Cortex of kidney (tissue), 1 donor: ENCODE data around the gene ITGBL1.

ENCODE experiments used
- DNase-seq: peaks from one replicate; lab custom pipeline; 2025; lab: John Stamatoyannopoulos, UW

The ITGBL1 gene

DNA sequence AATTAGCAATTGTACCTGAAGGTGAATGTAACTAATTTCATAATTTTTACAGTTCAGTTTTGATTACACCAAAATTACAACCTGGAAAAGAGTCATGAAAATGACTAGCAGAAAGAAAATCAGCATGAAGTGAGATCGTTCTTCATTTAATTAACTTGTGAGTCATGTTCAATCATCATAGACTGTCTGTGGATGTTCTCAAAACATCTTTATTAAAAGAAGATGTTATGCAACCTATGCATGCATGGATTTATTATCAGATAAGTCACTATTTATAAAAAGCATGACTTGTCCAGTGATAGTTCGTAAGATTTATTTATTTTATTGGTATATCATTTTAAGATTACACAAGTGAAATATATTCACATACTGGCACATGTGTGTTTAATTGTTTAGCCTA, 245.9 kb downstream of the ITGBL1 start:
- DNase-seq, result no peak

DNA sequence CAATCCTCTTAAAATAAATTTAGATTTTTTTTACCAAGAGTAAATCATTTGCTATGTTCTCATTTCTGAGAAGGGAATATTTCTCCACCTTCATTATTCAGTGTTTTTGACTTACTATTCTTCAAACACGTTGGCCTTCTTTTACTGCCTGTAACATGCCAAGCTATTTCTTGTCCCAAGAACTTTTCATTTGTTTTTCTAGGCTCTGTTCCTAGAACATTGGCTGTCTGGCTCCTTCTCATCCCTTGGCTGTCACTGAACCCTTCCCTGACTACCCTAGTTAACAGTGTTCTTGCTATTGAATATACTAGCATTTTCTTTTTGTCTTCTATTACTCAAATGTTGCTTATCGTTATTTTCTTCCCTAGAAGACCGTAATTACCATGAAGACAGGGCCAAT, 248.1 kb downstream of the ITGBL1 start:
- no peak for DNase-seq

DNA sequence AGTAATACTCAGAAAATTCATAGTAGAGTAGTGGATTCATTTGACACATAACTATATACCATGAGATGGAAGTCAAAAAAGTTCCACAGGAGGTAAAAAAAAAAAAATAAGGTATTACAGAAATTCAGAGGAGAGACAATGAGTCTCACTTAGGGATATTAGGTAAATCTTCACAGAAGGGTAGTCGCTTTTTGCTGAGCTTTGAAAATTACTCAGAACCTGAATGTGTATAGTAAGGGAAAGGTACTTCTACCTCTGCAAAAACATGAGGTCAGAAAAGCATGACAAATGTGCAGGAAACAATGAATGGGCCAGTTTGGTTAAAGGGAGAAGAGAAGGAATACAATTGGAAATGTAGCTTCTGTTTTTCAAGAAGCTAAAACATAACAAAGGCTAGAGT, 250.6 kb downstream of the ITGBL1 start:
- no peak for DNase-seq

DNA sequence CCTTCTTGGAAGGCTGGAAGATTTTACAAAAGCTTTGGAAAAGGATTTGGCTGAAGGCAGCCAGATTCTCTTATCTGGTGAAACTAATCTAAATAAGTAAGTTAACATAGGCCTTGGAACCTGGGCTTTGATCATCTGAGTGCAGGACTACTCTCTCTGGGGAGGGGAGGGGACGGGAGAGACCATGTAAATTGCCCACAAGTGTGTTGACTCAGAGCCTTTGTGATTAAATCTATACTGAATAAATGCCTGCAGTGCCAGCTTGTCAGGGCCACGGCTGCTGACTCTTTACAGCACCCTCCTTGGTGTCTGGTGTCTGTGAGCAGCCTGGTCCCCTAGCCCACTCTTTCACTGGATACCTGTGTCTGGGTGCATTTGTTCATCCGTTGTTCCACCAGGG, 251.4 kb downstream of the ITGBL1 start:
- no peak for DNase-seq

DNA sequence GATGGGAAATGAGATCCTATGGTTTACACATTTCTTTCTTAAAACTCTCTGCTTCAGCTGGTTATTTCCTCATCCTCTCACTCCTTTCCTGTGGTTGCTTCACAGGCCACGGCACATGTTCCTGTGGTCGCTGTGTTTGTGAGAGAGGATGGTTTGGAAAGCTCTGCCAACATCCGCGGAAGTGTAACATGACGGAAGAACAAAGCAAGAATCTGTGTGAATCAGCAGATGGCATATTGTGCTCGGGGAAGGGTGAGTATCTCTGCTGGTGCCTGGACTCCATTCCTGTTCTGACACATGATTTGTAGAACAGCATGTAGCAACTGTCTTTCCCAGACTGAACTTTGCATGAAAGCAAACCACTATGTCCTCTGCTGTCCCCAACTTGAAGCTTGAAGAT, 254.2 kb downstream of the ITGBL1 start:
- DNase-seq, result no peak

DNA sequence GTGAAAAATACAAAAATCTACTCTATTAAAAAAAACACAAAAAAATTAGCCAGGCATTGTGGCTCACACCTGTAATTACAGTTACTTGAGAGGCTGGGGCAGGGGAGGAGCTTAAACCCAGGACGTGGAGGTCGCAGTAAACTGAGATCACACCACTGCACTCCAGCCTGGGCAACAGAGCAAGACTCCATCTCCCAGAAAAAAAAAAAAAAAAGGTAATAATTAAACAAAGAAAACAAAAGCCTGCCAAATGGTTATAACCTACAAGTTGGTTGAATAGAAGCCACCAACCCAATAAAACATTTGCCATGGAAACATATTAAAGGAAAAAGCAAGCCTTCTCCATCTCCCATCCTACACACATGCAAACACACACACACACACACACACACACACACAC, 255.2 kb downstream of the ITGBL1 start:
- DNase-seq, result no peak

DNA sequence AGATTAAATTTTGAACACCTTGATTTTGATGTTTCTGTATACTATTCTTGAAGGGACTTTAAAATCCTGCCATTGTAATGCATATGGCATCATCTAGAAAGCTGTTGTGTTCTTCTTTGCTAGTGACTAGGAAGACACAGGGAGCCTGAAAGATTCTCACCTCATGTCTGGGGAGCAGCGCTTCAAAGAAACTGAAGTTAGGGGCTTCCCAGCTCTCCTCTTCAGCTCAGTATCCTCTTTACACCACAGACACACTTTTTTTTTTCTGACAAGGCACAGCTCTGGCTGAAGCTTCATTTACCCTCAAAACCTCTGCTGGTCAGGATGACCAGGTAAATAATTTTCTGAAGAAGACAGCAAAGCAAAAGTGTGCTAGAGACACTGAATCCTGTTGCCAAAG, 255.6 kb downstream of the ITGBL1 start:
- DNase-seq, result no peak

DNA sequence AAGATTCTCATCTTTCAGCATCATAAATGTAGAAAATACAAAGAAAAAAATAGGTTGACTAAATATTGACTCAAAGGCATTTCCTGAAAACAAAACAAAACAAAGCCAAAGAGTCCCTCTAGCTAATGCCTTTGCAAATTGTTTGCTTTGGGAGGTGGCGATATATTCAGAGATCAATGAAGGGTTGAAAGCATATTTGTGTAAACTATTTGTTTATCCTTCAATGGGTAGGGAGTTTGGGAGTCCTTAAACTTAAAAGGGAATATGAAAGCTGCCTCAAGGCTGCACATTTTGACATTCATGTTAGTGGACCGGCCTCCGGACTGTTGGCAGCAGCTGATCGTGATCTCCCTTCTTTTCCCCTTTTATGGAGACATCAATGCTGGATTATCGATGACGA, 257.5 kb downstream of the ITGBL1 start:
- no peak for DNase-seq

DNA sequence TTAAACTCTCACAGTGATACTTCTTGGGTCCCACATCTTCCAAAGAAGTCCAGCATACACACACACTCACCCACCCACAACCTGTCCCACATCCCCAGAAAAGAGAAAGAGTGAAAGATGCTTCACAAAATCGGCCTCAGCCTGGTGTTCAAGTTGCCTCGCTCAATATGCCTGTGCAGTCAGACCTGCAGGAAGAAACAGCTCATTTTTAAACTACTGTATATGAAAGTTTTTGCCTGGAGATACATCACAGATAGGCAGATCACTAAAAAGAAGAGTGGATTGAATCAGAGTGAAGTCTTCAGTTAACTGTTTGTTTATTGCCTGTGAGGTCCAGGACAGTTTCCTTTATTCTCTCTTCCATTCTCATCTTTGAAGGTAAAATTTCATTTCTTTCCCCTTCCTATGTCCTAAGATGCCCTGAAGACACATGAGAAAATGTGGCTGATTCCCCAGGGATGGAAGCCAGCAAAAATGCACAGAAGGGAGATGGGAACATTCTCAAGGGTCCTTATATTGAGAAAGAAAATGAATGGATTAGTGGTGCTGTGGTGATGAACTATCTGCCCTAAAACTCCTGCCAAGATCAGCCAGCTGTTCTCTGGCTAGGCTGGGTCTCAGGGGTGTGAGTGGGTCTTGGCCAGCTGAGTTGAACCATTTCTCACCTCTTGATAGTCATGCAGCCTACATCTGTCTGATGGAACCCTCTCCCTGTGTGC, 259.0 kb downstream of the ITGBL1 start:
- no peak for DNase-seq

DNA sequence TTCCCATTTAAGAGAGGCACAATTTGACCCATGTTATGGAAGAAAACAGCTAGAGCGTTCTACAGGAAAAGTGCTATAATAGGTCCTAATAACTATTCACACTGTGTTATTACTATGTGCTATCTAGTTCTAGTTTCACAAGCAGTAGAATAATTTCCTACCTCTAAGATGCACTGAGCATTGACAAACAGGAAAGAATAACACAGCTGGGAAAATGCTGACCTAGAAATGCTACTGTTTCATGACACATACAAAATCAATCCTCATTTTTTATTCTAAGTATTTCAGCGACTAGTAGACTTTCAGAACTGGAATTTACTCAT, 259.5 kb downstream of the ITGBL1 start:
- no peak for DNase-seq

DNA sequence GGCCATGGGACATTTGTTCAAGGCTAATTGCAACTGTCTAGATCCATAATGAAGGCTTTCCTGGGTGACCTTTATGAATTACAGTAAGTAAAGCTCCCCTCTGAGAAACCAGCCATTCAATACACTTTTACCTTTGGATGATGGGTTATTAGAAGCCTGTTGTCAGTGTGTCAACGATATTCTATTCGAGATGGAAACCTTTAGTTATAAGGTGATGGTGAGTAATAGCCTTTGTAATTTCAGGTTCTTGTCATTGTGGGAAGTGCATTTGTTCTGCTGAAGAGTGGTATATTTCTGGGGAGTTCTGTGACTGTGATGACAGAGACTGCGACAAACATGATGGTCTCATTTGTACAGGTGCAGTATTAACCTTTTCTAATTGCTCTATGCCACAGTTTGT, 261.7 kb downstream of the ITGBL1 start:
- DNase-seq, result no peak

DNA sequence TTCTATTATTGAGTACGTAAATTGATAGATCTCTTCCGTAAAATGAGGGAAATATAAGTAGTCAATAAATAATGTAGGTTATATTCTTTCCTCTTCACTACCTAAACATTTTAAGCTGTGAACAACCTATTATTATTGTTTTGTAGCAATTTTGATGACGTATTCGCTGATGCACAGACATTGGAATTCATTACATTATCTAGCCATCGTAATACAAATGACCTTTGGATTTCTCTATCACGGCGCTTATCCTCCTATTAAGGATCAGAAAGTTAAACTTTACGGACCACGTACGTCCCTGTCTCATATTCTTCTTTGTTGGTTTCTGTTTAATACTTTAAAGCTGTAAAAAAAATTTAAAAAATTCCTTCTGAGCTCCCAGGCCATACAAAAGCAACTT, 264.9 kb downstream of the ITGBL1 start:
- no peak for DNase-seq

DNA sequence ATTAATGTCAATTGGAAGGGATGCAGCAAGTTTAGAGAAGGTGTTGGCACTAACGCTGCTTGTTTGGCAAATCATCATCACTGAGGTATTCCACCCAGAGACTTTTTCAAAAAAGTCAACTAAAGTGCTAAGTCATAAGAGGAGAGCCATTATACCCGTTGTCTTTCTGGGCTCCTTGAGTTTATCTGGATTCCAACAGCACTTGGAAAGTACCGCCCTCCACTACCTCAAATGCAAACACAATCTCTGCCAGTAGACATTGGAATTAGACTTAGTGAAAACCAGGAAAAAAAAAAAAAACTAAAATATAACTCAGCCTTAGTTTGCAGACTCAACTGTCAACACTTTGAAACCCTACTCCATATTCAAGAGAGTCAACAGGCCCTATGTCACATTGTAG, 266.0 kb downstream of the ITGBL1 start:
- DNase-seq, result no peak

DNA sequence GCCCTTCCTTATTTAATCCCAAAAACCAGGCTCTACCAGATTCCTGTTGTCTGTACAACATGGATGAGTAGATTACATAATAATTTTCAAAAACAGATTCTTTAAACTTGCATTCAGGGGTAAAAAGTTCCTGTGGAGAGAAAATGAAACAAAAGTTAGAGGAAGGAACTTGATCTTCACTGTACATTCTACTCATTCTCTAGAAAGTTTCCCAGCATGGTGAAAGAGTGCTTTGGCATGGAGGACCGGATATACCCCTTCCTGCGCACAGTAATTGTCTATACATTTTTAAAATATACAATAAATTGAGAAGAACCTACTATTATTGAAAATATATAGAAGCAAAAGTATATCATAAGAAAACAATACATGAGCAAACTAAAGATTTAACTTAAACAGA, 274.2 kb downstream of the ITGBL1 start:
- no peak for DNase-seq

DNA sequence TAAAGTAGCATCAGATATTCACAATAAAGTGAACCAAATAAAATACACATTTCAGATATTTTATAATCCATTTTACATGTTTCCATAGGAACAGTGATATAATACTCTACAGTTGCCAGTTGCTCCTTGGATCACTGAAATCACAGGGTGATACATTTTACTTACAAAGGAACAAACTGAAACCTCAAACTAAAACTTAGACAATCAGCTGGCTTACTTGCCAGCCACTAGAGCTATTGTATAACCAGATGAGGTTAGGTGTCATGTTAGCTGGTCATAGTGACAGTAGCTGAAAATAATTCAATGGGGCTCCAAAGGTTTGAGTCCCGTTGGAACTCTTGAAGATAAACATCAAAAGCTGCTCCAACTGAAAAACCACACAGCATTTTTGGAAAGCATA, 274.6 kb downstream of the ITGBL1 start:
- no peak for DNase-seq

DNA sequence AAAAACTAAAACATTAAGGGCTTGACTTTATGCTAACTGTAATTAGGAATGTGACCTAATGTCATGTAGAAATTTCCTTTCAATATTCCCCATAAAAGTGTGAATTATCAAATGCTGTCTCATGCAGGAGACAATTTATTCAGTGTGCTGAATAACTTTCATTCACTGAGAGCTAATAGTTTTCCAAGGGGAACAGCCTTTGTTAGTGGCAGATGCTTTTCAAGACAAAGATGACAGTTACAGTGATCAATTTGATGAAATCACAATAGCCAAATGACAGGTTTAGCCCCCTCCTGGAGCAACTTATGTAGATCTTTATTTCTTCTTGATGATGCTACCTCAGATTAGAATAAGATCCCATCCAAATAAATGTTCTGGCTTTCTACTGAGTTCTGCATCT, 275.5 kb downstream of the ITGBL1 start:
- DNase-seq, result no peak

DNA sequence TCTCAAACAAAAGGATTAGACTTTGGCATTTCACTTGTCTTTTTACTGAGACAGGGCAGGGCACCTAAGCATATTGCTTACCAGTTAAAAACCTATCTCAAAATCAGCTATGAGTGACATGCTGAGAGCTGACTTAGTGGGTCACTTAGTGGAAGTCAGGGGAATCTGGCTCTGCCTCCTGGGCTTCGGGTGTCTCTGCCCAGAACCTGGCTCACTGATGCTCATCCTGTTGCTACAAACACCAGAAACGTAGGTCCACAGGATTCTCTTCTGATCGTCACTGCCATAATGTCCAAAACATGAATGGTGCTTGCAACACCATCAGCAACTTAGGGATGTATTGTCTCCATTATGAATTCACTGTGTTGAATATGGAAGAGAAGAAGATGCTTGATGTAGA, 276.1 kb downstream of the ITGBL1 start:
- no peak for DNase-seq

DNA sequence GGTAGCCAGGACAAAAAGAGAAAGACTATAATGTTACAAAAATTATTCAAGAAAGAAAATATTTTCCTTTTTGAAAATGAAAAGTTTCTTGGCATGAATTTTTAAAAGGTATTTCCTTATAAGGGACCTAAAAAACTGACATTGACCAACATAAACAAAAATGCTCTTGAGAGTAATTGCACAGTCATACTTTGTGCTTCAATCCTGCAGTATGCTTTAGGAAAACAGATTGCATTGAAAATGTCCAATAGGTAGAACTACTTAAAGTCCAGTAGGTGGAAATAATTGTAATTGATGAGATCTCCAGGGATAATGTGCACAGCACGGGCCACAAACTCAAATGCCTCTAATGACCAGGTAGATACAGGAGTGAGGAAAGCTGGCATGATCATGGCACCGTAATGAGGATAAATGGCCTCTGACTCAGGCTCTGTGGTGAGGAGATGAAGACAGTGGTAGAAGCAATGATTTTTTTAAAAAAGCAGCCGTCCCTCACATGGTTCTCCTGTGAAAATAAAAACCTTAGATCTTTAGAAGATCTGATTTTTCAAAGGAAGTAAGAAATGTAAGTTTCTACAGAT, 278.0 kb downstream of the ITGBL1 start:
- no peak for DNase-seq

DNA sequence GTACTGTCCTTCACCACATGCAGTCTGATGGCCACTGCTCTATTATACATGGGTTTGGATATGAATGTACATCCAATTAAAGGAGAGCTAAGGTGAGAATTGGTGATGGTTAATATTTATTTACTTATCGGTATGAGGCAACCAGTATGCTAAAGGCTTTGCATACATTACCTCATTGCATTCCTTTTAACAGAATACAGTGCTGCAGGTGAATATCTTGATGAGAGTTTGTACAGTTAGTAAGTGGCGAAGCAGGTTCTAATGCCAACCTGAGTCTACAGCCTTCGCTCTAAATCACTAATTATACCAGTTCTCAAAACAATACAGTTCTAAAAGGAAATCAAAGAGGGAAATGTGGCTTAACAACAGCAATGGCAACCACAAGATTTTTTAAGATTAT, 284.1 kb downstream of the ITGBL1 start:
- no peak for DNase-seq

DNA sequence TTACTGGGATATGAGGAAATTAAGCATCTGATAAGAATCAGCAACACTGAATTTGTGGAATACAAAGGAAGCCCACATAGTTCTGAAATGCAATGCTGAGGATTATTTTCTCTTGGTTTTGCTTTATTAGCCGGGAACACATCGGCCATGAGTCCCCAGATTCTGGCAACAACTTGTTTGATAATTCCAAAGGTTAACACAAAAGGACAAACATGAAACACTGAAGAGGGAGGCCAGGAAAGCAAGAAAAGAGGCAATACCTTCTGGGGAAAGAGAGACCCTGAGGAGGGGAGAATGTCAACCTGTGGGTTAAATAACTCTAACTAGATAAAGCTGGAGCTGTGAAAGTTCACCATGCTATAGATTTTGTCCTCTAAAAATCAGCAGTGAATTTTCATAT, 285.9 kb downstream of the ITGBL1 start:
- no peak for DNase-seq

DNA sequence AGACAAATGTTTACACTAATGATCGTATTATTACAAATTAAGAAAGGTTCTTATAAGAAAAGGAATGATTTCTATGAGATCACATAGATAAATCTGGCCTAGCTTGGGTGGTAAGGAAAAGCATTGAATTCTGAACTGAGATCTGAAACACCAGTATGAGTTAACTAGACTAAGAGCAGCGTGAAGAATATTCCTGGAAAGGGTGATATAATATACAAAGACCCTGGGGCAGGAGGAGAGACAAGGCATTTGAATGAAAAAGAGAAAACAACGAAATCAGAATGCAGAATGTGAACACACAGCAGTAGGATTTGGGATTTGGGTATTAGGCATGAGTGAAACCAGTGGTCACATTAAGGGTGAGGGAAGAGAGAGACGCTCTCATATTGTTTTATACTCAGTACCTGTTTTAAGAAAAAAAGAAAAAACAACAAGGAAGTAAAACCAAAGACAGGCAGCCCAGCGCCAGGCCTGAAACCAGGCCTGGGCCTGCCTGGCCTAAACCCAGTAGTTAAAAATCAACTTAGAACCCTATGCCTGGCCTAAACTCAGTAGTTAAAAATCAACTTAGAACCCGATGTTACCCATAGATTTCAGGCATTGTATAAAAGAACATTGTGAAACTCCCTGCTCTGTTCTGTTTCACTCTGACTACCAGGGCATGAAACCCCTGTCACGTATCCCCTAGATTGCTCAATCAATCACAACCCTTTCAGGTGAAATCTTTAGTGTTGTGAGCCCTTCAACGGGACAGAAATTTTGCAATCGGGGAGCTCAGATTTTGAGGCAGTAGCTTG, 287.1 kb downstream of the ITGBL1 start:
- DNase-seq, result no peak

DNA sequence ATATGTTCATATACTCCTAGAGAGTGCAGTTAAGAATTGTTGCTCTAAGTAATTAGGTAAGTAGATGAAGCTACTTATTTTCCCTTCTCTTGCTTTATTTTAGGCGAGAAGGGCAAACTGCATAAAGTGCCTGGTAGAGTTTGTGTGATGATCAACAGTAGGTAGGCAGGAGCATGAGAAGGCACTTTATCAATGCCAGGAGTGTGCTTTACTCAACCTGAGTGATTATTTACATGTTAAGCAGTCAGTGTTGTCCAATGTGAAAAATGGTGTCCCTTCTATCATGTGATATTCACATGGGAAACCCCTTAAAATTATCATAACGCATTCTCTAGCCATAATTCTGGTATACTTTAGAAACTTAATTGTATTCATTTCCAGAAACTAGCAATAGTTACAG, 294.0 kb downstream of the ITGBL1 start:
- DNase-seq, result no peak

DNA sequence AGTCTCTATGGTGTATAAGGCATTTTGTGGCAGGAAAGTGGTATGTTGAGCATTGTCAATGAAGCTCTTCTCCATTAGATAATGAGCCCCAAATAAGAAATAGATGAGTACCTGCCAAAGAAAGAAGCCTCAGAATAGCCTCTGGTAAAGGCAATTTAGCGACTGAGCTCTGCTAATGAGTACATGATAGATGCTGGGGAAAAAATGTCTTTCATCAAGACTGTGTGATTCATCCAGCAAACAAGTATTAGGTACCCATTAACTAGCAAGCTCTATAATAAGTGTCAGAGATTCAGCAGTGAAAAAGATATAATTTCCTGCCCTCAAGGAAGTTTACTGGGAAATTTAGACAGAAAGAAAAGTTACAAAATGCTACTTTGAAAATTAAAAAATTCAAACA, 294.6 kb downstream of the ITGBL1 start:
- DNase-seq, result no peak

DNA sequence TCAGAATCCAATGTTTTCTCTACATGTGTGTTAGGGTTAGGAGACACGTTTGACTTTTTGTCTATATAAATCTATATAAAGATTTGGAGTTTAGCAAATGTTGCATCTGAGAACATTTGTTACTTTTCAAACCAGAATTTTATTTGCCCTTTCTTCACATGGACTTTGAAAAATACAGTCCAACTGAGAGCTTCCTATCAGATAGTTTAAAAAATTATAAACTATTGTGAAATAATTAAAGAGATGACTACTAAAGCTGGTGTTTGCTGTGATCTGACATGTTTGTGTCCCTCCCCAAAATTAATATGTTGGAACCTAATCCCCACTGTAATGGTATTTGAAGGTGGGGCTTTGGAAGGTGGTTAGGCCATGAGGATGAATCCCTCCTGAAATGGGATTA, 297.1 kb downstream of the ITGBL1 start:
- DNase-seq, result no peak
